Panc1 (cell line): ENCODE results near the gene KRTAP1-3. TPM values are rescaled to one million over a fixed set of nuclear protein-coding genes. Genes with fewer than 3 reads are reported as not detected.

Experiments
- ATAC-seq: fragments of 200-7000 bp; cut with Tn5 transposase; 2 replicates; pipeline ENCODE4 v1.9.1; 2020; ENCODE audit warnings: mild to moderate bottlenecking, moderate library complexity
- BruUV-seq: library from RNA; stranded (reverse); fragments of 400-500 nt; replicated peaks from 2 replicates; lab custom pipeline; 2021; lab: Mats Ljungman, UMichigan
- CTCF ChIA-PET: fragments of 300-600 bp; sonication (Branson Sonifier 250); formaldehyde crosslinking; loops from one replicate; lab custom pipeline; 2022; ENCODE audit warnings: antibody characterized with exemption; lab: Charles Lee
- POLR2A ChIA-PET: fragments of 300-600 bp; sonication (Branson Sonifier 250); formaldehyde crosslinking; loops from one replicate; lab custom pipeline; 2022; ENCODE audit warnings: antibody characterized with exemption; lab: Charles Lee
- DNase-seq: peaks from one replicate; pipeline ENCODE4 v3.0.0-alpha.2; 2010; ENCODE audit warnings: low read depth, low spot score
- H3K27ac ChIP-seq: 2 replicates; pipeline ENCODE4 v1.5.1; 2011; ENCODE audit warnings: mild to moderate bottlenecking, low read length, inconsistent platforms
- H3K27me3 ChIP-seq: fragments of 200-500 bp; sonication (Bioruptor generic); 2 replicates; pipeline ENCODE4 v1.6.0; 2014; ENCODE audit warnings: low read length, inconsistent platforms; ENCODE audit not compliant: control insufficient read depth, insufficient read depth
- H3K36me3 ChIP-seq: fragments of 200-500 bp; sonication (Bioruptor generic); 2 replicates; pipeline ENCODE4 v1.5.1; 2014; ENCODE audit warnings: inconsistent platforms, mild to moderate bottlenecking, low read length, moderate library complexity; ENCODE audit not compliant: control insufficient read depth, insufficient read depth
- H3K4me1 ChIP-seq: 2 replicates; pipeline ENCODE4 v1.5.1; 2011; ENCODE audit warnings: inconsistent platforms, mild to moderate bottlenecking, low read length, moderate library complexity; ENCODE audit not compliant: control insufficient read depth, insufficient read depth
- H3K4me3 ChIP-seq, 2 experiments: 2 replicates each; pipeline ENCODE4 v1.5.1; 2011 to 2012; ENCODE audit warnings: low read depth in 2 of 2, low read length in 2 of 2, mild to moderate bottlenecking in 2 of 2, inconsistent platforms in 1 of 2, moderate library complexity in 1 of 2
- H3K9me3 ChIP-seq: fragments of 200-500 bp; sonication (Bioruptor generic); 2 replicates; pipeline ENCODE4 v1.5.1; 2014; ENCODE audit warnings: low read depth, mild to moderate bottlenecking, inconsistent platforms, low read length, moderate library complexity; ENCODE audit not compliant: control insufficient read depth, insufficient read depth
- CTCF ChIP-seq: fragments of 450-650 bp; IDR thresholded peaks from 2 replicates; pipeline ENCODE4 v1.5.1; 2017; ENCODE audit warnings: mild to moderate bottlenecking
- POLR2AphosphoS5 ChIP-seq: IDR thresholded peaks from 2 replicates; pipeline ENCODE4 v1.6.1; 2012; ENCODE audit warnings: mild to moderate bottlenecking, low read depth, low read length, moderate library complexity
- REST ChIP-seq, 2 experiments: IDR thresholded peaks; 2 replicates each; pipeline ENCODE4 v1.6.1; 2011 to 2012; ENCODE audit warnings: low read depth in 2 of 2, control low read depth in 1 of 2, low read length in 1 of 2, mild to moderate bottlenecking in 1 of 2, moderate library complexity in 1 of 2; ENCODE audit not compliant: insufficient read depth in 1 of 2
- SIN3A ChIP-seq: IDR thresholded peaks from 2 replicates; pipeline ENCODE4 v1.6.1; 2012; ENCODE audit warnings: low read depth, mild to moderate bottlenecking, low read length, moderate library complexity, borderline replicate concordance; ENCODE audit not compliant: insufficient read depth
- TCF7L2 ChIP-seq: IDR thresholded peaks from 2 replicates; pipeline ENCODE4 v1.6.1; 2011; ENCODE audit warnings: mild to moderate bottlenecking, low read depth, low read length, inconsistent platforms
- in situ Hi-C: cut with HindIII; loops from 2 replicates; pipeline ENCODE4 v1.10.0; 2016; ENCODE audit warnings: low sequenced_read_pairs, low pct_unique_long_range_greater_than_20kb
- intact Hi-C: fragments of 100-400 bp; cut with micrococcal nuclease; formaldehyde crosslinking; loops from one replicate; pipeline ENCODE4 v1.10.0; 2022; ENCODE audit not compliant: unreplicated experiment
- total RNA-seq: library from RNA; stranded (reverse); gene quantifications from one replicate; pipeline ENCODE4 v1.2.1, GENCODE V29; 2021; ENCODE audit not compliant: unreplicated experiment

The KRTAP1-3 gene
- total RNA-seq, 1 experiment from 2014 or later, result not detected

- no TSS peak for BruUV-seq
- in situ Hi-C loops (no loop called here), intact Hi-C loops (no loop called here)
- no peak for TF ChIP-seq POLR2AphosphoS5
- no peak for TF ChIP-seq SIN3A
- no peaks in the 10 kb centered on the region for H3K36me3 ChIP-seq
- ATAC-seq, result no peak
- no peak overlapping the region for H3K4me3 ChIP-seq
- no peaks in the 10 kb centered on the region for H3K4me1 ChIP-seq
- DNase-seq, result no peak
- peaks cover 4% of the 10 kb centered on the region; the same call in 1 of the 2 replicates for H3K27me3 ChIP-seq
- no peaks in the 10 kb centered on the region for H3K9me3 ChIP-seq
- H3K27ac ChIP-seq, result no peak overlapping the region
- ChIA-PET POLR2A (no interaction called here), CTCF (interaction anchor here (0.6 kb wide), 1 partner anchor 668 kb away, joined by 5 read pairs; no protein-coding TSS in a partner anchor)
Measured at GRCh38 chr17:41003926-41004325, 30.7 kb downstream of the KRTAP1-3 start.

- ChIA-PET POLR2A (no interaction called here), CTCF (no interaction called here)
- intact Hi-C loops, result no loop called here
- in situ Hi-C loops, result no loop called here
- DNase-seq (no peak), ATAC-seq (no peak)
- Histone ChIP-seq H3K27ac (no peak overlapping the region), H3K9me3 (no peaks in the 10 kb centered on the region), H3K4me3 (no peak overlapping the region), H3K36me3 (no peaks in the 10 kb centered on the region), H3K4me1 (no peaks in the 10 kb centered on the region), H3K27me3 (peaks cover 9% of the 10 kb centered on the region; the same call in 1 of the 2 replicates)
- no peak for TF ChIP-seq REST (IDR thresholded peaks at IDR 0.05; ENCODE audit: insufficient read depth in 1 of 2, low read depth in 2 of 2, low read length in 1 of 2)
- no peak for TF ChIP-seq POLR2AphosphoS5
- TF ChIP-seq CTCF, result no peak
- no peak for TF ChIP-seq TCF7L2
- TF ChIP-seq SIN3A, result no peak
- BruUV-seq, result no TSS peak
Measured at GRCh38 chr17:41002814-41003213, 31.9 kb downstream of the KRTAP1-3 start.

DNA sequence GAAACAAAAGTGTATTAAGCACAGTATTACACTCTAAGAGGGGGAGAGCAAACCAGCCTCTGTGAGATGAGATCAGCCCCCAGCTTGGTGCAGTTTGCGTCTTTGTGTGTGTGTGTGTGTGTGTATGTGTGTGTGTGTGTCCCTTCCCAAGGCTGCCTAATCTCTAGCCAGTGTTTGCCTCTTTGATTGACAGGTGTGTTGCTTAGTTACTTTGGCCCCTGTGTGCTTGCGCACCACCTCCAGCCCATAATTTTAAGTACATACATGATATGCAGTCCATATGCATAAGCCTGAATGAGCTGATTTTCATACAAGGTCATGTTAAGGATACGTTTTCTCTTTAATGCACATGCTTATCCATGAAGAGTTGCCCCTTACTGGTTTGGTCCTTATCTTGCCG lies 32.9 kb downstream of the KRTAP1-3 start:
- H3K9me3 ChIP-seq, result no peaks in the 10 kb centered on the region
- CTCF ChIA-PET, result no interaction called here
- no TSS peak for BruUV-seq

More for the DNA sequence above, 32.9 kb downstream of the KRTAP1-3 start:
- intact Hi-C loops (no loop called here), in situ Hi-C loops (no loop called here)
- Histone ChIP-seq H3K4me3 (no peak overlapping the region), H3K36me3 (no peaks in the 10 kb centered on the region), H3K4me1 (no peaks in the 10 kb centered on the region), H3K27ac (no peak overlapping the region), H3K27me3 (peaks cover 14% of the 10 kb centered on the region; the same call in 1 of the 2 replicates)
- POLR2A ChIA-PET, result no interaction called here
- DNase-seq, result no peak
- ATAC-seq, result no peak
- TF ChIP-seq CTCF (no peak), POLR2AphosphoS5 (no peak), TCF7L2 (no peak), SIN3A (no peak), REST (IDR thresholded peaks at IDR 0.05; ENCODE audit: insufficient read depth in 1 of 2, low read depth in 2 of 2, low read length in 1 of 2) (no peak)
